ENCODE results near the gene LDAH. TPM values are rescaled to one million over a fixed set of nuclear protein-coding genes. Genes with fewer than 3 reads are reported as not detected.

LDAH gene
- polyA plus RNA-seq, 2 of the 4 experiments (the other 2 are of a cell fraction) = 29.6 to 42.4 TPM

DNA sequence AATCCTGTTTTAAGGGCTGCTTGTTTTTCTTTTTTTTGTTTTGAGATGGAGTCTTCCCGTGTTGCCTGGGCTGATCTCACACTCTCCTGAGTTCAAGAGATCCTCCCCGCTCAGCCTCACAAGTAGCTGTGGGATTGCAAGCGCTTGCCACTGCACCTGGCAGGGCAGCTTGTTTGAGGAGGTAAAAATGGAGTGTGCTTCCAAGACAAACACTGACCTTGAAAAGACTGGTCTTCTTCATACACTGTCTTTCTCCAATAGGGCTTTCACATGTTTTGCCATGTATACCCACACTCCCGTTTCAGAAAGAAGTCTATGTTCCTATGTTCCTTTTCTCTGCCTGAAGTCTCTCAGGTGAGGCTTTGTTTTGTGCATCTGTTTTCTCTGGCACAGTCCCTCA lies 32.6 kb upstream of the LDAH start:
- DNase-seq (ENCODE audit: low read depth in 1 of 2, low spot score in 1 of 2) (no peak), ATAC-seq (no peak), FAIRE-seq (no peak)
- no peak overlapping the region for H3K27ac ChIP-seq
- POLR2A ChIA-PET = no interaction called here
- H3K9me3 ChIP-seq = no peaks in the 10 kb centered on the region
- no peak overlapping the region for H3K4me2 ChIP-seq
- H3K4me1 ChIP-seq = no peaks in the 10 kb centered on the region
- CTCF ChIA-PET = no interaction called here
- TF ChIP-seq ESRRA (IDR thresholded peaks at IDR 0.05; ENCODE audit: borderline replicate concordance, low read length) (no peak), POLR2AphosphoS2 (conservative IDR thresholded peaks at IDR 0.05; ENCODE audit: low read length) (no peak), NR3C1 (IDR thresholded peaks at IDR 0.05) (no peak)
- TF ChIP-seq, protein P1, sequence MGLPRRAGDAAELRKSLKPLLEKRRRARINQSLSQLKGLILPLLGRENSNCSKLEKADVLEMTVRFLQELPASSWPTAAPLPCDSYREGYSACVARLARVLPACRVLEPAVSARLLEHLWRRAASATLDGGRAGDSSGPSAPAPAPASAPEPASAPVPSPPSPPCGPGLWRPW (IDR thresholded peaks at IDR 0.05) = no peak
- TF ChIP-seq, protein P2, sequence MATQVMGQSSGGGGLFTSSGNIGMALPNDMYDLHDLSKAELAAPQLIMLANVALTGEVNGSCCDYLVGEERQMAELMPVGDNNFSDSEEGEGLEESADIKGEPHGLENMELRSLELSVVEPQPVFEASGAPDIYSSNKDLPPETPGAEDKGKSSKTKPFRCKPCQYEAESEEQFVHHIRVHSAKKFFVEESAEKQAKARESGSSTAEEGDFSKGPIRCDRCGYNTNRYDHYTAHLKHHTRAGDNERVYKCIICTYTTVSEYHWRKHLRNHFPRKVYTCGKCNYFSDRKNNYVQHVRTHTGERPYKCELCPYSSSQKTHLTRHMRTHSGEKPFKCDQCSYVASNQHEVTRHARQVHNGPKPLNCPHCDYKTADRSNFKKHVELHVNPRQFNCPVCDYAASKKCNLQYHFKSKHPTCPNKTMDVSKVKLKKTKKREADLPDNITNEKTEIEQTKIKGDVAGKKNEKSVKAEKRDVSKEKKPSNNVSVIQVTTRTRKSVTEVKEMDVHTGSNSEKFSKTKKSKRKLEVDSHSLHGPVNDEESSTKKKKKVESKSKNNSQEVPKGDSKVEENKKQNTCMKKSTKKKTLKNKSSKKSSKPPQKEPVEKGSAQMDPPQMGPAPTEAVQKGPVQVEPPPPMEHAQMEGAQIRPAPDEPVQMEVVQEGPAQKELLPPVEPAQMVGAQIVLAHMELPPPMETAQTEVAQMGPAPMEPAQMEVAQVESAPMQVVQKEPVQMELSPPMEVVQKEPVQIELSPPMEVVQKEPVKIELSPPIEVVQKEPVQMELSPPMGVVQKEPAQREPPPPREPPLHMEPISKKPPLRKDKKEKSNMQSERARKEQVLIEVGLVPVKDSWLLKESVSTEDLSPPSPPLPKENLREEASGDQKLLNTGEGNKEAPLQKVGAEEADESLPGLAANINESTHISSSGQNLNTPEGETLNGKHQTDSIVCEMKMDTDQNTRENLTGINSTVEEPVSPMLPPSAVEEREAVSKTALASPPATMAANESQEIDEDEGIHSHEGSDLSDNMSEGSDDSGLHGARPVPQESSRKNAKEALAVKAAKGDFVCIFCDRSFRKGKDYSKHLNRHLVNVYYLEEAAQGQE (IDR thresholded peaks at IDR 0.05) = no peak
- no peak overlapping the region for H3K4me3 ChIP-seq
- 10% methylated on average over 4 of the region's 4 CpGs for WGBS (ENCODE audit: missing lambda C conversion rate)

DNA sequence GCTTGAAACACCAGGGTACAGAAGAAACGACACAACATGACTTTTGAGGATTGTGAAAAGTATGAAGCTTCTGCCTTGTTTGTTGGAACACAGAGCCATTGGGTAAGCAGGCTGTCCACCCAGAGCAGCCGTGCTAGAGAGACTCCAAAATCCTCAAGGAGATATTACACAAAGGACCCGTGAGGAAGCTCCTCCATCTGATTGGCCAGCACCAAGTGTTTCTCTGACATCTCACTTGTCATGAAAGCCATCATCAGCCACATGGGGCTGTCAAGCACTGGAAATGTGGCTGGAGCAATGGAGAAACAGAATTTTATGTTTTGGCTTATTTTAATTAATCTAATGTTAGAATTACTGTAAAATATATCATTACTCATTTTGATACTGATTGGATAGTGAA lies 29.8 kb upstream of the LDAH start:
- ChIA-PET CTCF (no interaction called here), POLR2A (no interaction called here)
- FAIRE-seq (no peak), ATAC-seq (peak in 1 of 2 experiments; percentile 38; a peak in 1 of 6 replicates), DNase-seq (ENCODE audit: low read depth in 1 of 2, low spot score in 1 of 2) (no peak)
- 5% methylated on average over 3 of the region's 3 CpGs for WGBS (ENCODE audit: missing lambda C conversion rate)
- no peak overlapping the region for H3K4me2 ChIP-seq
- TF ChIP-seq, protein P3, sequence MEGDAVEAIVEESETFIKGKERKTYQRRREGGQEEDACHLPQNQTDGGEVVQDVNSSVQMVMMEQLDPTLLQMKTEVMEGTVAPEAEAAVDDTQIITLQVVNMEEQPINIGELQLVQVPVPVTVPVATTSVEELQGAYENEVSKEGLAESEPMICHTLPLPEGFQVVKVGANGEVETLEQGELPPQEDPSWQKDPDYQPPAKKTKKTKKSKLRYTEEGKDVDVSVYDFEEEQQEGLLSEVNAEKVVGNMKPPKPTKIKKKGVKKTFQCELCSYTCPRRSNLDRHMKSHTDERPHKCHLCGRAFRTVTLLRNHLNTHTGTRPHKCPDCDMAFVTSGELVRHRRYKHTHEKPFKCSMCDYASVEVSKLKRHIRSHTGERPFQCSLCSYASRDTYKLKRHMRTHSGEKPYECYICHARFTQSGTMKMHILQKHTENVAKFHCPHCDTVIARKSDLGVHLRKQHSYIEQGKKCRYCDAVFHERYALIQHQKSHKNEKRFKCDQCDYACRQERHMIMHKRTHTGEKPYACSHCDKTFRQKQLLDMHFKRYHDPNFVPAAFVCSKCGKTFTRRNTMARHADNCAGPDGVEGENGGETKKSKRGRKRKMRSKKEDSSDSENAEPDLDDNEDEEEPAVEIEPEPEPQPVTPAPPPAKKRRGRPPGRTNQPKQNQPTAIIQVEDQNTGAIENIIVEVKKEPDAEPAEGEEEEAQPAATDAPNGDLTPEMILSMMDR (IDR thresholded peaks at IDR 0.05) = no peak
- no peaks in the 10 kb centered on the region for H3K4me1 ChIP-seq
- no peaks in the 10 kb centered on the region for H3K9me3 ChIP-seq
- H3K4me3 ChIP-seq = no peak overlapping the region
- no peak overlapping the region for H3K27ac ChIP-seq

DNA sequence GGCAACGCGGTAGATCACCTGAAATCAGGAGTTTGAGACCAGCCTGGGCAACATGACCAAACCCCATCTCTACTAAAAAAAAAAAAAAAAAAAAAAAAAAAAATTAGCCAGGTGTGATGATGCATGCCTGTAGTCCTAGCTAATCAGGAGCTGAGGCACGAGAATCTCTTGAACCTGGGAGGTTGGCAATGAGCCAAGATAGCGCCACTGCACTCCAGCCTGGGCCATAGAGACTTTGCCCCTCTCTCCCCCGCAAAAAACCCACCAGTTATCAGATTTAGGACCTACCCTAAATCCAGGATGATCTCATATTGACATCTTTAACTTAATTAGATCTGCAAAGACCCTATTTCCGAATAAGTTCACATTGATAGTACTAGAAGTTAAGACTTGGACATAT lies 29.2 kb upstream of the LDAH start:
- ATAC-seq (no peak), DNase-seq (ENCODE audit: low read depth in 1 of 2, low spot score in 1 of 2) (no peak), FAIRE-seq (no peak)
- H3K27ac ChIP-seq = no peak overlapping the region
- H3K4me3 ChIP-seq = no peak overlapping the region
- no peaks in the 10 kb centered on the region for H3K4me1 ChIP-seq
- no peak for TF ChIP-seq CBX8 (IDR thresholded peaks at IDR 0.05)
- TF ChIP-seq, protein P4, sequence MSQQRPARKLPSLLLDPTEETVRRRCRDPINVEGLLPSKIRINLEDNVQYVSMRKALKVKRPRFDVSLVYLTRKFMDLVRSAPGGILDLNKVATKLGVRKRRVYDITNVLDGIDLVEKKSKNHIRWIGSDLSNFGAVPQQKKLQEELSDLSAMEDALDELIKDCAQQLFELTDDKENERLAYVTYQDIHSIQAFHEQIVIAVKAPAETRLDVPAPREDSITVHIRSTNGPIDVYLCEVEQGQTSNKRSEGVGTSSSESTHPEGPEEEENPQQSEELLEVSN (IDR thresholded peaks at IDR 0.05; ENCODE audit: borderline replicate concordance, low read depth) = no peak
- TF ChIP-seq NR3C1 (IDR thresholded peaks at IDR 0.05) = no peak
- no peak for TF ChIP-seq KDM5A (IDR thresholded peaks at IDR 0.05)
- no peak for TF ChIP-seq FOXS1 (CRISPR knock-in tag; IDR thresholded peaks at IDR 0.05)
- TF ChIP-seq CEBPB (IDR thresholded peaks at IDR 0.05) = no peak
- no peak for TF ChIP-seq BHLHE40 (IDR thresholded peaks at IDR 0.05; ENCODE audit: low read depth, low read length)
- no peak for TF ChIP-seq EHF (CRISPR knock-in tag; IDR thresholded peaks at IDR 0.05)
- ChIA-PET POLR2A (no interaction called here), CTCF (no interaction called here)
- H3K9me3 ChIP-seq = no peaks in the 10 kb centered on the region
- no peak overlapping the region for H3K4me2 ChIP-seq
- 39% methylated on average over 6 of the region's 6 CpGs for WGBS (ENCODE audit: missing lambda C conversion rate)

DNA sequence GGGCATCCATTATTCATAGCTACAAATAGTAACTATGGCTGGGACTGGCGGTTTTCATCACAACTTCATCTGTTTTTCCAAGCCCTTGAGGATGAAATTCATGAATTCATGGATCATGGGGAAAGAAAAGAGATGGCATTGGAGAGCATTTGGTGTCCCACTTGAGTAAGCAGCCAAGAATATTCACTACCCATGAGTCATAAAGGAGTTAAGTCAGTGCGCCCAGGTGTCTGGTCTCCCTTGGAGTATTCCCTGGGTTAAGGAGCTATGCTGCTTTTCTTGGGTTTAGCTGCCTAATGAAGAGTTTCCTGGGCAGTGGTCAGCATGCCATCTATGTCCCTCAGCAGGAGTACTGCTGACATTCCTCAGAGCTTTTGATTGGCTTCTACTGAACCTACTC lies 21.3 kb upstream of the LDAH start:
- ChIA-PET POLR2A (no interaction called here), CTCF (interaction anchor here (1.2 to 1.9 kb wide), 2 partner anchors 11 to 18 kb away, joined by 3 to 5 read pairs; no protein-coding TSS in a partner anchor)
- ATAC-seq = no peak
- no peak for DNase-seq (ENCODE audit: low read depth in 1 of 2, low spot score in 1 of 2)
- Histone ChIP-seq H3K9me3 (no peaks in the 10 kb centered on the region), H3K4me3 (no peak overlapping the region), H3K27ac (no peak overlapping the region), H3K4me2 (no peak overlapping the region), H3K4me1 (no peaks in the 10 kb centered on the region)
- TF ChIP-seq RAD21 (conservative IDR thresholded peaks at IDR 0.05 in 1 of 2, IDR thresholded peaks at IDR 0.05 in 1 of 2) (no peak), ZFP36 (IDR thresholded peaks at IDR 0.05; ENCODE audit: borderline replicate concordance, partially characterized antibody) (no peak)
- 9% methylated on average over 2 of the region's 2 CpGs for WGBS (ENCODE audit: missing lambda C conversion rate)
- no peak for FAIRE-seq

Data from A549 (cell line).